Prostate gland (tissue), 2 donors: ENCODE data around the gene SLC6A3.

Experiments
- CTCF ChIP-seq, 4 experiments: fragments of 200-600 bp in 2 of 4; fragments of 450-650 bp in 2 of 4; sonication (generic) in 2 of 4; IDR thresholded peaks; 1 replicate in 3 of 4; 2 replicates in 1 of 4; pipeline ENCODE4 v1.5.1; 2016 to 2019; ENCODE audit warnings: antibody characterized with exemption in 4 of 4, mild to moderate bottlenecking in 2 of 4, moderate library complexity in 2 of 4
- POLR2A ChIP-seq: fragments of 450-650 bp; IDR thresholded peaks from one replicate; pipeline ENCODE4 v1.6.1; 2016; ENCODE audit warnings: antibody characterized with exemption, mild to moderate bottlenecking
- POLR2AphosphoS5 ChIP-seq: sonication (generic); formaldehyde crosslinking; IDR thresholded peaks from one replicate; pipeline ENCODE4 v1.6.1; 2017; ENCODE audit warnings: antibody characterized with exemption

- TF ChIP-seq POLR2A = no peak
- TF ChIP-seq CTCF (IDR thresholded peaks at IDR 0.05) = no peak
- TF ChIP-seq POLR2AphosphoS5 = no peak
These were observed 47.5 kb upstream of the SLC6A3 start for GRCh38 chr5:1492757-1493156.
